Measurements from ENCODE around the gene FOXO3. TPM values are rescaled to one million over a fixed set of nuclear protein-coding genes. Genes with fewer than 3 reads are reported as not detected.

The FOXO3 gene
- total RNA-seq, 4 donors from 2014 or later = 34.3 to 61.1 (median 49.7) TPM

DNA sequence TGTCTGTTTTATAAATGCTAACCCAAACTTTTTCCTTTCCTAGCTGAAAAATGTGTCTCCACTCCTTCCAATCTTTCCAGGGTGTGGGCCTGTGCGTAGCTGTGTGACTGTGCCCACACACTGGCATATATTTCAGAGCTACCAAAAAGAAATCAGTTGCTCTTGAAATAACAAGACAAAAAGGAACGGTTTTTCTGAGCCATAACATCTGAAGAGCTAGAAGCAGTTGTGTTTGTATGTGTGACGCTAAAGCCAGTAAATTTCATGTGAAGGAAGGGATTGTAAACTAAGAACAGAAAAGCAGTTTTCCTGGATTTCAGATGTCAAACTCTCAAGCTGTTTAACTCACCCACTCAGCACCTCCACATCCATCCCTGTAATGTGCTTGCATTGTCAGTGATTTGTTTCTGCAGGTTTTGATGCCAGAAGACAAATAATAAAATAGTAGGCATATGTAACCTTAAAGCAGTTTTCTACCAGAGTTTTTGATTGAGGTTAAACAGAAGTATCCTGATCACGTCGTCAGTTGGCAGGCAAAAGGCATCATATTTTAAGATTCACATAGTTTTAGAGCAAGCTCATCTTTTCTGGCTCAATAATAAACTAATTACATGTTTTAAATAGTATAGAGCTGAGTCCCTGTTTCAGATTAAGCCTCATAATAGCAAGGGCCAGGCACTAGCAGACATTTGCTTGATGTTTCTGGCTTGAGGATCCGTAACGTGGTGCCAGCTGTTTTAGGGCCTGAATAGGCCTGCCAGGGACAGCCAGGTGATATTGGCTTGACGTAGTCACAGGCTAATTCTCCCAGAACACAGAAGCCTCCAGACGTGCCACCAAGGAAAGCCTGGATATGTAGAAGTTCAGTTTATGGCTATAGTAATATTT lies 90.9 kb downstream of the FOXO3 start:
- H3K27me3 ChIP-seq = no peaks in the 10 kb centered on the region
- H3K9me3 ChIP-seq = no peaks in the 10 kb centered on the region
- peaks cover 0 to 10% (median 0%) of the 10 kb centered on the region in 3 donors for H3K36me3 ChIP-seq
- DNase-seq = no peak
- H3K4me1 ChIP-seq = peaks cover 0 to 42% (median 0%) of the 10 kb centered on the region in 4 donors
- H3K4me3 ChIP-seq = no peak overlapping the region
- peak overlapping the region; percentile 30 to 72 (median 54) for H3K27ac ChIP-seq
- no peak for TF ChIP-seq POLR2A (IDR thresholded peaks at IDR 0.05)
- TF ChIP-seq, protein P1, sequence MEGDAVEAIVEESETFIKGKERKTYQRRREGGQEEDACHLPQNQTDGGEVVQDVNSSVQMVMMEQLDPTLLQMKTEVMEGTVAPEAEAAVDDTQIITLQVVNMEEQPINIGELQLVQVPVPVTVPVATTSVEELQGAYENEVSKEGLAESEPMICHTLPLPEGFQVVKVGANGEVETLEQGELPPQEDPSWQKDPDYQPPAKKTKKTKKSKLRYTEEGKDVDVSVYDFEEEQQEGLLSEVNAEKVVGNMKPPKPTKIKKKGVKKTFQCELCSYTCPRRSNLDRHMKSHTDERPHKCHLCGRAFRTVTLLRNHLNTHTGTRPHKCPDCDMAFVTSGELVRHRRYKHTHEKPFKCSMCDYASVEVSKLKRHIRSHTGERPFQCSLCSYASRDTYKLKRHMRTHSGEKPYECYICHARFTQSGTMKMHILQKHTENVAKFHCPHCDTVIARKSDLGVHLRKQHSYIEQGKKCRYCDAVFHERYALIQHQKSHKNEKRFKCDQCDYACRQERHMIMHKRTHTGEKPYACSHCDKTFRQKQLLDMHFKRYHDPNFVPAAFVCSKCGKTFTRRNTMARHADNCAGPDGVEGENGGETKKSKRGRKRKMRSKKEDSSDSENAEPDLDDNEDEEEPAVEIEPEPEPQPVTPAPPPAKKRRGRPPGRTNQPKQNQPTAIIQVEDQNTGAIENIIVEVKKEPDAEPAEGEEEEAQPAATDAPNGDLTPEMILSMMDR (IDR thresholded peaks at IDR 0.05) = no peak

GRCh38 chr6:108652375-108652774 lies 91.7 kb downstream of the FOXO3 start:
- Histone ChIP-seq H3K36me3 (peaks cover 0 to 10% (median 0%) of the 10 kb centered on the region in 3 donors), H3K27ac (peak overlapping the region; percentile 30 to 72 (median 54)), H3K4me3 (no peak overlapping the region), H3K27me3 (no peaks in the 10 kb centered on the region), H3K9me3 (no peaks in the 10 kb centered on the region), H3K4me1 (peaks cover 0 to 50% (median 0%) of the 10 kb centered on the region in 4 donors)
- TF ChIP-seq, protein P1 (IDR thresholded peaks at IDR 0.05) = no peak
- no peak for TF ChIP-seq POLR2A (IDR thresholded peaks at IDR 0.05)
- DNase-seq = no peak

DNA sequence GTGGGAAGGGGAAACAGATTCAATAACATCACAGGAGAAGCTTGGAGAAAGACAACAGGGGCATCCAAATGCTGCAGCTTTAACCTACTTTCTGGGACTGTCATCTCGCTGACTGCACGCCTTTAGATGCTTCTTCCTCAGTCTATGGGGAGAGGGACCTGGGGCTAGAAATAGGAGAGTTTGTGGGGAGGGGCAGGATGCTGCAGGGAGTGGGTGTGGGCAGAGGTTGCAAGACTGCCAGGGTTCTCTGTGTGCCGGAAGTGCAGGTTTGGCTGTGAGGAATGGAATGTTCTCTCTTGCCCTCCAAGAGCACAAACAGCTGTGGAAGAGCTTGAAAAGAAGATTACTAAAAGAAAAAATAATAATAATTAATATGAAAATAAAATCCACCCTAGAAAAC lies 93.2 kb downstream of the FOXO3 start:
- H3K27me3 ChIP-seq = no peaks in the 10 kb centered on the region
- no peaks in the 10 kb centered on the region for H3K9me3 ChIP-seq
- H3K27ac ChIP-seq = peak overlapping the region; percentile 21 to 72 (median 44)
- peak in 1 of 3 donors; percentile 67 for DNase-seq
- TF ChIP-seq, protein P1 (IDR thresholded peaks at IDR 0.05) = no peak
- no peak for TF ChIP-seq POLR2A (IDR thresholded peaks at IDR 0.05)
- H3K4me1 ChIP-seq = peaks cover 0 to 50% (median 0%) of the 10 kb centered on the region in 4 donors
- H3K4me3 ChIP-seq = no peak overlapping the region
- H3K36me3 ChIP-seq = no peaks in the 10 kb centered on the region

- Histone ChIP-seq H3K4me1 (peaks cover 0 to 50% (median 0%) of the 10 kb centered on the region in 4 donors), H3K36me3 (no peaks in the 10 kb centered on the region), H3K27ac (peak overlapping the region; percentile 21 to 72 (median 42)), H3K9me3 (no peaks in the 10 kb centered on the region), H3K4me3 (no peak overlapping the region), H3K27me3 (no peaks in the 10 kb centered on the region)
- DNase-seq = no peak
- TF ChIP-seq, protein P1 (IDR thresholded peaks at IDR 0.05) = no peak
- TF ChIP-seq POLR2A (IDR thresholded peaks at IDR 0.05) = no peak
These were observed 93.9 kb downstream of the FOXO3 start for GRCh38 chr6:108654465-108655106.

DNA sequence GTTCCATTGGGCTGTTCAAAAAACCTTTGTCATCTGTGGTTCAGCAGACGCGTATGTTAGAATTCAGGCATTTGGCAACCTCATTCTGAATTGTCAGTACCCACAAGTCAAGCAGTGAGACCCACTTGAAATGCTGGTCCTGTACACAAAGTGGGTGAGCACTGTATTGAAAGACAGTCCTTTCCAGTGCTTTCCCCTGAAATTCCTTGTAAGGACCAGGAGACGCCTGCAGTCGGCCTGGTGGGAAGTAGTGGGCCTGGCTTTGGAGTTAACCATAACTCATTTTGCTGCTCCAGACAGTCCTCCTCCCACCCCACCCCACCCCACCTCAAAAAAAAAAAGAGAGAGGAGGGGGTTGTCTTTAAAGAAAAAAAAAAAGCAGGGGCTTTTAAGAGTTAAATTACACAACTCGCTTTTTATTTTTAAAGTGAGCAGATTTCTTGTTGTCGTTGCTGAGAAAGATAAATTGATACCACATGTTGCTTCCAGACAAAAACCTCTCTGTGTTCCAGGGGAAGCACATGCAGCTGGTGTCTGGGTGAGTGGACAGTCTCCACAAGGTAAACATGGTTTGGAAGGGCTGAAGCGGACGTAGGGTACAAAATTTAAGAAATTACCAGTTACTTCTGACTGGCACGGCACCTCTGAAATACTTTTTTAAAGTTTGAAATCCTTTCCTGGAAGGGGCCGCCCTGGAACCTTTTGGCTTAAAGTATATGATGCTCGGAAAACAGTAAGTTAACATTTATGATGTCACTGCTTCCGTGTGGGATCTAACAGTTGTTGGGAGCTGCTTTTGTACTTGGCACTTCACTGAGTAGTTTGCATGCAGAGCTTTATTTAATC lies 95.3 kb downstream of the FOXO3 start:
- Histone ChIP-seq H3K9me3 (no peaks in the 10 kb centered on the region), H3K4me3 (peak overlapping the region in 1 of 4 donors; percentile 14), H3K36me3 (no peaks in the 10 kb centered on the region), H3K4me1 (peaks cover 0 to 60% (median 0%) of the 10 kb centered on the region in 4 donors), H3K27me3 (no peaks in the 10 kb centered on the region), H3K27ac (peak overlapping the region; percentile 13 to 72 (median 34))
- TF ChIP-seq POLR2A (IDR thresholded peaks at IDR 0.05) = no peak
- TF ChIP-seq, protein P1 (IDR thresholded peaks at IDR 0.05) = no peak
- DNase-seq = no peak
